Measurements from ENCODE around the gene KHDC1L.
"Not testable (repeated sequence)": the region's sequence is repeated elsewhere in the genome, so short reads cannot be mapped to it uniquely, and the experiment has no call there.

Gene KHDC1L

GRCh38 chr6:73263570-73263909 is 38.2 kb upstream of the KHDC1L start:
- TF ChIP-seq TSHZ2 (CRISPR knock-in tag; IDR thresholded peaks at IDR 0.05) (no peak), GLIS3 (CRISPR knock-in tag; IDR thresholded peaks at IDR 0.05) (no peak)
- ATAC-seq = peak; percentile 32

- TF ChIP-seq CSDC2 (CRISPR knock-in tag; IDR thresholded peaks at IDR 0.05) = peak; percentile 81; the same call in 1 of the 2 replicates
- TF ChIP-seq ZFP3 (CRISPR knock-in tag; IDR thresholded peaks at IDR 0.05) = no peak
- peak; percentile 63; the same call in 1 of the 2 replicates for TF ChIP-seq ZNF70 (CRISPR knock-in tag; IDR thresholded peaks at IDR 0.05)
- TF ChIP-seq SNAI2 (CRISPR knock-in tag; IDR thresholded peaks at IDR 0.05) = 0 out of 2 replicates have a peak, but pooled peaks have one; percentile 42
- no peak for TF ChIP-seq CREB5 (CRISPR knock-in tag; IDR thresholded peaks at IDR 0.05; ENCODE audit: low read depth)
- no peak for TF ChIP-seq OSR1 (CRISPR knock-in tag; IDR thresholded peaks at IDR 0.05)
- TF ChIP-seq TSHZ2 (CRISPR knock-in tag; IDR thresholded peaks at IDR 0.05) = 0 out of 2 replicates have a peak, but pooled peaks have one; percentile 13
- ATAC-seq = peak; percentile 95
These were observed 37.6 kb upstream of the KHDC1L start, which contains the start of gene KHDC1 for GRCh38 chr6:73262671-73263569. Gene KHDC1, minus strand, starts transcription at chr6:73263196. Its CDS starts 20,679 bp downstream, at chr6:73242517.

- no peak for TF ChIP-seq ISL1 (CRISPR knock-in tag; IDR thresholded peaks at IDR 0.05)
- TF ChIP-seq TSHZ2 (CRISPR knock-in tag; IDR thresholded peaks at IDR 0.05) = no peak
- TF ChIP-seq ZC3H10 (CRISPR knock-in tag; IDR thresholded peaks at IDR 0.05) = no peak
- TF ChIP-seq ARNTL (CRISPR knock-in tag; IDR thresholded peaks at IDR 0.05; ENCODE audit: borderline replicate concordance, low read depth) = no peak
- TF ChIP-seq ZNF565 (CRISPR knock-in tag; conservative IDR thresholded peaks at IDR 0.05; ENCODE audit: low read depth) = no peak
- no peak for TF ChIP-seq POU6F1 (CRISPR knock-in tag; IDR thresholded peaks at IDR 0.05; ENCODE audit: borderline replicate concordance, low read depth)
- no peak for ATAC-seq
These were observed 33.4 kb upstream of the KHDC1L start for GRCh38 chr6:73258721-73259120.

- not testable (repeated sequence) for ATAC-seq
These were observed 29.0 kb upstream of the KHDC1L start for GRCh38 chr6:73254323-73254722.

All from SK-N-SH treated with all-trans-retinoic acid at 6 μM for 48 hours (cell line).